ENCODE data around the gene RPL19.

DNA sequence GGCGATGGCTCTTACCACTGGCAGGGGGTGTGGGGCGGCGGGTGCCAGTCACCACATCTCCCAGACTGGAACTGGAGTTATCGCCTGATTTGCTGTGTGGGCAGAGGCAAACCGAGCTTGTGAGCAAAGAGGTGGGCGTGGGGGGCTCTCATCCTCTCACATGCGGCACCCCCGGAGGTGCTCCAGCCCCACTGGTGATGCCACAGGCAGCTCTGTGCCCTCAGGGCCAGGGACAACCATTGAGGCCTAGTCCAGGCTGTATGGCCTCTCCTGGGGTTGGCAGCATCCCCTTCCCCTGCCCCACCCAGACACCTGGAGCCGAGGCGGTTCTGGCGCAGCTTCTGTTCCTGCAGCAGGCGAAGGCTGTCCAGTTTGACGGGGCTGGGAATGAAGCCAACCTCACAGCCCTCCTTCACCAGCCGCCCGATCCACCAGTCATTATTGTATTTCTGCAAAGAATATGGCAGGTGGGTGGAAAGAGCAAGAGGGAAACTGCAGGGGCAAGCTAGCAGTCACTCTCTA is 13.5 kb upstream of the RPL19 start:
- TF ChIP-seq, protein P1, sequence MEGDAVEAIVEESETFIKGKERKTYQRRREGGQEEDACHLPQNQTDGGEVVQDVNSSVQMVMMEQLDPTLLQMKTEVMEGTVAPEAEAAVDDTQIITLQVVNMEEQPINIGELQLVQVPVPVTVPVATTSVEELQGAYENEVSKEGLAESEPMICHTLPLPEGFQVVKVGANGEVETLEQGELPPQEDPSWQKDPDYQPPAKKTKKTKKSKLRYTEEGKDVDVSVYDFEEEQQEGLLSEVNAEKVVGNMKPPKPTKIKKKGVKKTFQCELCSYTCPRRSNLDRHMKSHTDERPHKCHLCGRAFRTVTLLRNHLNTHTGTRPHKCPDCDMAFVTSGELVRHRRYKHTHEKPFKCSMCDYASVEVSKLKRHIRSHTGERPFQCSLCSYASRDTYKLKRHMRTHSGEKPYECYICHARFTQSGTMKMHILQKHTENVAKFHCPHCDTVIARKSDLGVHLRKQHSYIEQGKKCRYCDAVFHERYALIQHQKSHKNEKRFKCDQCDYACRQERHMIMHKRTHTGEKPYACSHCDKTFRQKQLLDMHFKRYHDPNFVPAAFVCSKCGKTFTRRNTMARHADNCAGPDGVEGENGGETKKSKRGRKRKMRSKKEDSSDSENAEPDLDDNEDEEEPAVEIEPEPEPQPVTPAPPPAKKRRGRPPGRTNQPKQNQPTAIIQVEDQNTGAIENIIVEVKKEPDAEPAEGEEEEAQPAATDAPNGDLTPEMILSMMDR (IDR thresholded peaks at IDR 0.05), result no peak
- no peak for TF ChIP-seq POLR2A (IDR thresholded peaks at IDR 0.05)

Data from testis (tissue), 2 donors.